Measurements from ENCODE around the gene THBS3. TPM values are rescaled to one million over a fixed set of nuclear protein-coding genes. Genes with fewer than 3 reads are reported as not detected.

Gene THBS3
- total and polyA plus RNA-seq, 2 of the 4 experiments (the other 2 are of a cell fraction): 15.1 to 30.4 TPM

- TF ChIP-seq USF2 (IDR thresholded peaks at IDR 0.05; ENCODE audit: low read depth, low read length) (no peak), POLR2A (IDR thresholded peaks at IDR 0.05; ENCODE audit: low read depth, low read length) (no peak), MAZ (IDR thresholded peaks at IDR 0.05; ENCODE audit: borderline replicate concordance, low read depth, low read length) (no peak)
Measured at GRCh38 chr1:155207806-155208540, at the start of gene THBS3 (continued).
